ENCODE results near the gene HMGN1.

The HMGN1 gene

GRCh38 chr21:39353295-39353694 is 4.4 kb upstream of the HMGN1 start:
- no peak for DNase-seq (ENCODE audit: low read depth)
- in situ Hi-C loops (cut with HindIII; ENCODE audit: low sequenced_read_pairs), result no loop called here
- TF ChIP-seq CTCF (IDR thresholded peaks at IDR 0.05; ENCODE audit: low read depth, low read length, missing control alignments), result no peak
- no peak overlapping the region for H3K4me3 ChIP-seq (ENCODE audit: low read depth, low read length)

- no peak for TF ChIP-seq CTCF (IDR thresholded peaks at IDR 0.05; ENCODE audit: low read depth, low read length, missing control alignments)
- in situ Hi-C loops (cut with HindIII; ENCODE audit: low sequenced_read_pairs), result no loop called here
- peak overlapping the region; percentile 54 for H3K4me3 ChIP-seq (ENCODE audit: low read depth, low read length)
- no peak for DNase-seq (ENCODE audit: low read depth)
Measured at GRCh38 chr21:39350094-39351005, 1.5 kb upstream of the HMGN1 start.

GRCh38 chr21:39349211-39350093 is 564 bp upstream of the HMGN1 start:
- peak overlapping the region; percentile 54 for H3K4me3 ChIP-seq (ENCODE audit: low read depth, low read length)
- no peak for TF ChIP-seq CTCF (IDR thresholded peaks at IDR 0.05; ENCODE audit: low read depth, low read length, missing control alignments)
- DNase-seq (ENCODE audit: low read depth), result peak; percentile 88
- in situ Hi-C loops (cut with HindIII; ENCODE audit: low sequenced_read_pairs), result loop anchor here (5.0 kb wide), 1 partner anchor 37 kb away; the partner anchor contains the start of gene BRWD1

- DNase-seq (ENCODE audit: low read depth), result no peak
- peak overlapping the region; percentile 89 for H3K4me3 ChIP-seq (ENCODE audit: low read depth, low read length)
- TF ChIP-seq CTCF (IDR thresholded peaks at IDR 0.05; ENCODE audit: low read depth, low read length, missing control alignments), result no peak
- in situ Hi-C loops (cut with HindIII; ENCODE audit: low sequenced_read_pairs), result loop anchor here (5.0 kb wide), 1 partner anchor 36 kb away; the partner anchor contains the start of gene BRWD1
Measured at GRCh38 chr21:39348040-39348354, 891 bp downstream of the HMGN1 start.

- TF ChIP-seq CTCF (IDR thresholded peaks at IDR 0.05; ENCODE audit: low read depth, low read length, missing control alignments), result no peak
- H3K4me3 ChIP-seq (ENCODE audit: low read depth, low read length), result peak overlapping the region; percentile 89
- in situ Hi-C loops (cut with HindIII; ENCODE audit: low sequenced_read_pairs), result loop anchor here (5.0 kb wide), 1 partner anchor 35 kb away; the partner anchor contains the start of gene BRWD1
- DNase-seq (ENCODE audit: low read depth), result no peak
Measured at GRCh38 chr21:39347537-39347936, 1.4 kb downstream of the HMGN1 start.

GRCh38 chr21:39346671-39347331 is 2.1 kb downstream of the HMGN1 start:
- H3K4me3 ChIP-seq (ENCODE audit: low read depth, low read length), result peak overlapping the region; percentile 89
- no peak for TF ChIP-seq CTCF (IDR thresholded peaks at IDR 0.05; ENCODE audit: low read depth, low read length, missing control alignments)
- in situ Hi-C loops (cut with HindIII; ENCODE audit: low sequenced_read_pairs), result loop anchor here (5.0 kb wide), 1 partner anchor 34 kb away; the partner anchor contains the start of gene BRWD1
- no peak for DNase-seq (ENCODE audit: low read depth)

All from astrocyte of the cerebellum (primary cell).